Cardiac muscle cell (in vitro differentiated cells and primary cell): ENCODE measurements around the gene RAB40B. TPM values are rescaled to one million over a fixed set of nuclear protein-coding genes. Genes with fewer than 3 reads are reported as not detected.

Experiments
- DNase-seq, 2 donors: peaks; one replicate each; pipeline versions ENCODE4 v3.0.0 to v3.0.0-alpha.2; 2010 to 2017; ENCODE audit warnings: low read depth in 1 of 2, low spot score in 1 of 2
- H3K27ac ChIP-seq: fragments of 200-600 bp; sonication (generic); 2 replicates; pipeline ENCODE4 v1.5.1; 2016
- H3K27me3 ChIP-seq: fragments of 200-600 bp; sonication (generic); 2 replicates; pipeline ENCODE4 v1.6.0; 2016; ENCODE audit warnings: control low read depth
- H3K36me3 ChIP-seq: fragments of 200-600 bp; sonication (generic); 2 replicates; pipeline ENCODE4 v1.5.1; 2016; ENCODE audit warnings: control low read depth
- H3K4me1 ChIP-seq: fragments of 200-600 bp; sonication (generic); 2 replicates; pipeline ENCODE4 v1.8.1; 2017; ENCODE audit warnings: low read depth, mild to moderate bottlenecking, mixed run types
- H3K4me3 ChIP-seq: fragments of 200-600 bp; sonication (generic); 2 replicates; pipeline ENCODE4 v1.5.1; 2016; ENCODE audit warnings: mild to moderate bottlenecking
- H3K9me3 ChIP-seq: fragments of 200-600 bp; sonication (generic); 2 replicates; pipeline ENCODE4 v1.5.1; 2017; ENCODE audit warnings: low read depth, mild to moderate bottlenecking, control low read depth
- polyA plus RNA-seq: library from polyadenylated mRNA; unstranded; fragments of >200 nt; fragmentation: Nextera tagmentation; extraction: Ambion mirVana; gene quantifications from 2 replicates; pipeline ENCODE4 v1.2.1, GENCODE V29; 2016
- total RNA-seq: library from RNA; depleted of rRNA; stranded (reverse); fragments of >200 nt; gene quantifications from 2 replicates; pipeline ENCODE4 v1.2.3, GENCODE V29; 2016
- TF ChIP-seq, protein P1 (sequence below): IDR thresholded peaks from 2 replicates; pipeline ENCODE4 v1.5.1; 2012; ENCODE audit warnings: low read depth, mild to moderate bottlenecking, low read length

RAB40B gene
- total and polyA plus RNA-seq, 2 experiments from 2014 or later = 28.9 to 29.7 TPM

DNA sequence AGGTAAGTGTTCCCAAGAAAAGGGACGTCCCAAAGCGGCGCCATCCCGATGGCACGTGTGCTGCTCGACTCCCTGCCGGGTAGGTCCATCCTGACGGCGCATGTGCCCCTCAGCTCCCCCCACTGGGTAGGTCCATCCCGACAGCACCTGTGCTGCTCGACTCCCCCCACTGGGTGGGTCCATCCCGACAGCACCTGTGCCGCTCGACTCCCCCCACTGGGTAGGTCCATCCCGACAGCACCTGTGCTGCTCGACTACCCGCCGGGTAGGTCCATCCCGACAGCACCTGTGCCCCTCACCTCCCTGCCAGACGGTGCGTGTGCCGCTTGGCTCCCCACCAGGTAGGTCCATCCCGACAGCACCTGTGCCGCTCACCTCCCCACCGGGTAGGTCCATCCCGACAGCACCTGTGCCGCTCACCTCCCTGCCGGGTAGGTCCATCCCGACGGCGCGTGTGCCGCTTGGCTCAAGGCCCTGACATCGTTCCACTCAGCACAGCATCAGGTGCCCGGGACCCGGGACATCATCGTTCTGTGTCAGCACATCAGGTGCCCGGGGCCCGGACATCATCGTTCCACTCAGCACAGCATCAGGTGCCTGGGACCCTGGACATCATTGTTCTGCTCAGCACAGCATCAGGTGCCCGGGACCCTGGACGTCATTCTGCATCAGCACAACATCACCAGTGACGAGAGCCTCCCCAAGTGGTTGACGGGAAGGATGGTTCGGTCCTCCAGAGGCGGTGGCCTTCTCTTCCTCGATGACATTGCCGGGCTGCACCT is 31.2 kb upstream of the RAB40B start:
- H3K4me3 ChIP-seq = no peak overlapping the region
- DNase-seq = no peak
- TF ChIP-seq, protein P1, sequence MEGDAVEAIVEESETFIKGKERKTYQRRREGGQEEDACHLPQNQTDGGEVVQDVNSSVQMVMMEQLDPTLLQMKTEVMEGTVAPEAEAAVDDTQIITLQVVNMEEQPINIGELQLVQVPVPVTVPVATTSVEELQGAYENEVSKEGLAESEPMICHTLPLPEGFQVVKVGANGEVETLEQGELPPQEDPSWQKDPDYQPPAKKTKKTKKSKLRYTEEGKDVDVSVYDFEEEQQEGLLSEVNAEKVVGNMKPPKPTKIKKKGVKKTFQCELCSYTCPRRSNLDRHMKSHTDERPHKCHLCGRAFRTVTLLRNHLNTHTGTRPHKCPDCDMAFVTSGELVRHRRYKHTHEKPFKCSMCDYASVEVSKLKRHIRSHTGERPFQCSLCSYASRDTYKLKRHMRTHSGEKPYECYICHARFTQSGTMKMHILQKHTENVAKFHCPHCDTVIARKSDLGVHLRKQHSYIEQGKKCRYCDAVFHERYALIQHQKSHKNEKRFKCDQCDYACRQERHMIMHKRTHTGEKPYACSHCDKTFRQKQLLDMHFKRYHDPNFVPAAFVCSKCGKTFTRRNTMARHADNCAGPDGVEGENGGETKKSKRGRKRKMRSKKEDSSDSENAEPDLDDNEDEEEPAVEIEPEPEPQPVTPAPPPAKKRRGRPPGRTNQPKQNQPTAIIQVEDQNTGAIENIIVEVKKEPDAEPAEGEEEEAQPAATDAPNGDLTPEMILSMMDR = no peak
- H3K36me3 ChIP-seq = peaks cover 3% of the 10 kb centered on the region
- no peak overlapping the region for H3K27ac ChIP-seq
- no peaks in the 10 kb centered on the region for H3K27me3 ChIP-seq
- no peaks in the 10 kb centered on the region for H3K4me1 ChIP-seq
- H3K9me3 ChIP-seq = no peaks in the 10 kb centered on the region

DNA sequence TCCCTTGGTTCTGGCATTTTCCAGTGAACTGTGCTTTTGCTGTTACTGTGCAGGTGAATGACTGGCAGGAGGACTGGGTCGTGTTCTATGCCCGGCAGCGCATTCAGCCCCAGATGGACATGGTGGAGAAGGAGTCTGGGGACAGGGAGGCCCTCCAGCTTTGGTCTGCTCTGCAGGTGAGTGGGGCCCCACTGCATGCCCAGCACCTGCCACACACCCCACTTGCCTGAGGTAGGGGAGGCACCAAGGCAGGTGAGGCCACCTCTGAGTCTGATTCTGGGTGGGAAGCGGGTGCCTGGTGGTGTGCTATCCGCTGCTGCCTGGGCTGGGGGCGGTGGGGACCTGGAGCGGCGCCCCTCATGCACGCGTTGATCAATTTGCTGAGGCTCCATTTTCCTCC is 27.9 kb upstream of the RAB40B start:
- TF ChIP-seq, protein P1 = no peak
- Histone ChIP-seq H3K27ac (no peak overlapping the region), H3K27me3 (no peaks in the 10 kb centered on the region), H3K36me3 (peaks cover 3% of the 10 kb centered on the region), H3K4me3 (no peak overlapping the region), H3K9me3 (no peaks in the 10 kb centered on the region), H3K4me1 (no peaks in the 10 kb centered on the region)
- no peak for DNase-seq

DNA sequence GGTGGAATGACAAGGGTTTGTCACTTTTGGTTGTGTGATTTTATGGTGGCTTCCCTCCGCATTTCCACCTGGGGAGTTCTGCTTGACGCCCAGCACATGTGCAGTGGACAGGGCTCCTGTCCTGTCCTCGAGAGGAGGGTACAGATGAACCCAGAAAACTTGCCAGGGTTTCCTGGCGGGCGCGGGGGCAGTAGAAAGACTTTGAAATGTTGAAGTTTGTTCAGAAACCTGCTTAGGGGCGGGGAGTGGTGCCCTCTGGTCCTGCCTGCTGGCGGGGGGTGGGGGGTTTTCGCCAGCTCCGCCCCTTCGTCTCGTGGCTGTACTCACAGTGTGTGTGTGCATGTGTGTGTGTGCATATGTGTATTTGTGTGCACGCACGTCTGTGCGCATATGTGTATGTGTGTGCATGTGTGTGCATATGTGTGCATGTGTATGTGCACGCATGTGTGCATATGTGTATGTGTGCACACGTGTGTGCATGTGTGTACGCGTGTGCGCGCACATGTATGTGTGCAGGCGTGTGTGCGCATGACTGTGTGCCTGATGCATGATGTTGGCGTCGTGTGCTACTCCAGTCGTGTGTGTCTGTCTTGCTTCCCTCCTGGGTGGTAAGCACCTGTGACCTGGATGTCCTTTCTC is 24.8 kb upstream of the RAB40B start:
- H3K4me1 ChIP-seq = no peaks in the 10 kb centered on the region
- no peak overlapping the region for H3K4me3 ChIP-seq
- DNase-seq = no peak
- H3K36me3 ChIP-seq = peaks cover 8% of the 10 kb centered on the region
- H3K27me3 ChIP-seq = no peaks in the 10 kb centered on the region
- no peaks in the 10 kb centered on the region for H3K9me3 ChIP-seq
- H3K27ac ChIP-seq = no peak overlapping the region
- TF ChIP-seq, protein P1 = no peak

DNA sequence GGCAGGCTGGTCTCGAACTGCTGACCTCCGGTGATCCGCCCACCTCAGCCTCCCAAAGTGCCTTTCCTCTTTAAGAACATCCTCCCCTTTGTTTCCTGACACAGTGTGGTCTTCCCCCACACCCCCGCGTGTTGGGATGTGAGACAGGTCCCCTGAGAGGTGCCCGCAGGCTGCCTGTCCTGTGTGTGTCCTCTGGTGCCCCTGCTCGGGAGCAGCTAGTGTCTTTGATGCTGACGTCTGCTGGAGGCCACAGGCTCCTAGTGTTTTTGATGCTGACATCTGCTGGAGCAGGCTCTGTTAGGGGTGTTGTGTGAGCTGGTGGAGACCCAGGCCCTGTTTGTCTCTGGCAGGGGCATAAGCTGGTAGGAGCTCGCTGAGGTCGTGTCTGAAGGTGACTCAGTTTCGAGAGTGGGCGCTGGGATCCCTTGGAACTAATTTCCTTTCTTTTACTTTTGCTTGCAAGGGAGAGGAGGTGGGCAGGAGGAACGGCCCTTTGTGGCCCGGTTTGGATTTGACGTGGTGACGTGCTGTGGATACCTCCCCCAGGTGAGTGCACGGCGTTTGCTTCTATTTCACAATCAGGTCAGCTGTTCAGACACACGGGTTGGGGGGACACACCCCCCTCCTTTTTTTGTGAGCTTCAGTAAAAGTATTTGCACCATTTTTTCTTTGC is 24.0 kb upstream of the RAB40B start:
- H3K9me3 ChIP-seq = no peaks in the 10 kb centered on the region
- no peaks in the 10 kb centered on the region for H3K27me3 ChIP-seq
- no peaks in the 10 kb centered on the region for H3K4me1 ChIP-seq
- TF ChIP-seq, protein P1 = no peak
- H3K27ac ChIP-seq = no peak overlapping the region
- no peak for DNase-seq
- H3K4me3 ChIP-seq = no peak overlapping the region
- H3K36me3 ChIP-seq = peaks cover 8% of the 10 kb centered on the region

DNA sequence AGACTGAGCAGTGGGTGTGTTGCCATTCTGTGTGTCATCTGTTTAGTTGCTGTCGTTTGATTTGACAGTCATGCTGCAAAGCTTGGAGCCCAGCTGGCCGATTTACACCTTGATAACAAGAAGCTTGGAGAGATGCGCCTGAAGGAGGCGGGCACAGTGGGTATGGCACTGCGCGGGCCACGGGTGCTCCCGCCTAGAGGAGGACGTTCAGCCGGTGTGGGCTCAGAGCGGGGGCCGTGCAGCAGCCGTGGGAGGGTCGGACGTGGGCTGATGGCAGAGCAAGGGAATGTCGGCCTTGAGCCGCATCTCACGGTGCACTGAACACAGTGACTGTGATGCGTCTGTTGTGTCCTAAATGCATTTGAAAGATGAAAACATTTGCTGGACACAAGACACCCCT is 21.7 kb upstream of the RAB40B start:
- Histone ChIP-seq H3K9me3 (no peaks in the 10 kb centered on the region), H3K4me1 (no peaks in the 10 kb centered on the region), H3K27me3 (no peaks in the 10 kb centered on the region), H3K36me3 (peaks cover 4% of the 10 kb centered on the region), H3K4me3 (no peak overlapping the region), H3K27ac (no peak overlapping the region)
- TF ChIP-seq, protein P1 = no peak
- no peak for DNase-seq
